Nephron progenitor cell (in vitro differentiated cells): ENCODE results near the gene GFRA1.

Experiments
- DNase-seq: peaks from one replicate; pipeline ENCODE4 v3.0.0; 2021
- H3K27ac Mint-ChIP-seq: 2 replicates; pipeline ENCODE4 v1.8.0; 2021; ENCODE audit warnings: mild to moderate bottlenecking, moderate library complexity, mixed read lengths
- H3K27me3 Mint-ChIP-seq: 2 replicates; pipeline ENCODE4 v1.8.0; 2021; ENCODE audit warnings: mild to moderate bottlenecking, low read depth, mixed read lengths; ENCODE audit not compliant: poor library complexity
- H3K36me3 Mint-ChIP-seq: 2 replicates; pipeline ENCODE4 v1.8.0; 2021; ENCODE audit warnings: low read depth, mixed read lengths
- H3K4me1 Mint-ChIP-seq: 2 replicates; pipeline ENCODE4 v1.8.0; 2021; ENCODE audit warnings: mixed read lengths
- H3K4me3 Mint-ChIP-seq: 2 replicates; pipeline ENCODE4 v1.8.0; 2021; ENCODE audit warnings: mild to moderate bottlenecking, moderate library complexity, mixed read lengths
- H3K9me3 Mint-ChIP-seq: 2 replicates; pipeline ENCODE4 v1.8.0; 2021; ENCODE audit warnings: mild to moderate bottlenecking, moderate library complexity, mixed read lengths
- CTCF ChIP-seq: fragments of 200-600 bp; sonication (generic); IDR thresholded peaks from 2 replicates; pipeline ENCODE4 v1.5.0; 2021; ENCODE audit warnings: antibody characterized with exemption

Gene GFRA1

DNA sequence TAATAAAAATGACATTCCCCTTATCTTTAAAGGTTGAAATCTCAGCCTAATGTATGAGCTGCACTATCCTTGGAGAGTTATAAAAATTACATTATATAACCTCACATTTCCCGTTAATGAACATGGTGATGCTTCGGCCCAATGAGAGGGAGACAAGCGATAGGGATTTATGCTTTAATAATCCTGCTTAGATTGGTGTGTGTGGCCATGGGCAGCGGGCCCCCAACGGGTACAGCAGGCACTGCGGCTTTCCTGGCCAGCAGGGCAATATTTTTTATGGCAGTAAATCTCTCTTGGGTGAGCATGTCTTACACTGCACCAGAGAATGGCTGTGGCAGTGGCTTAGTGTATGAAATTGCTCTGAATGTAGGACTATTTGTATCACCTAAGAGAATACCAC is 246.3 kb downstream of the GFRA1 start:
- Mint-ChIP-seq H3K4me1 (peaks cover 5% of the 10 kb centered on the region), H3K9me3 (no peaks in the 10 kb centered on the region), H3K4me3 (no peak overlapping the region), H3K27ac (no peak overlapping the region), H3K27me3 (peaks cover 14% of the 10 kb centered on the region), H3K36me3 (no peaks in the 10 kb centered on the region)
- DNase-seq, result no peak
- no peak for TF ChIP-seq CTCF

GRCh38 chr10:116026315-116026714 is 246.7 kb downstream of the GFRA1 start:
- peaks cover 14% of the 10 kb centered on the region for H3K27me3 Mint-ChIP-seq

GRCh38 chr10:116024271-116024878 is 248.6 kb downstream of the GFRA1 start:
- TF ChIP-seq CTCF, result no peak
- no peak overlapping the region for H3K27ac Mint-ChIP-seq
- peaks cover 19% of the 10 kb centered on the region for H3K27me3 Mint-ChIP-seq
- no peak for DNase-seq
- H3K4me3 Mint-ChIP-seq, result no peak overlapping the region
- peaks cover 14% of the 10 kb centered on the region for H3K9me3 Mint-ChIP-seq
- peaks cover 5% of the 10 kb centered on the region for H3K4me1 Mint-ChIP-seq
- H3K36me3 Mint-ChIP-seq, result peaks cover 10% of the 10 kb centered on the region

More at GRCh38 chr10:116026315-116026714, 246.7 kb downstream of the GFRA1 start:
- no peak for TF ChIP-seq CTCF
- H3K36me3 Mint-ChIP-seq, result peaks cover under 1% of the 10 kb centered on the region
- H3K9me3 Mint-ChIP-seq, result peaks cover 3% of the 10 kb centered on the region
- H3K4me3 Mint-ChIP-seq, result no peak overlapping the region
- H3K27ac Mint-ChIP-seq, result no peak overlapping the region
- H3K4me1 Mint-ChIP-seq, result peaks cover 5% of the 10 kb centered on the region
- no peak for DNase-seq

DNA sequence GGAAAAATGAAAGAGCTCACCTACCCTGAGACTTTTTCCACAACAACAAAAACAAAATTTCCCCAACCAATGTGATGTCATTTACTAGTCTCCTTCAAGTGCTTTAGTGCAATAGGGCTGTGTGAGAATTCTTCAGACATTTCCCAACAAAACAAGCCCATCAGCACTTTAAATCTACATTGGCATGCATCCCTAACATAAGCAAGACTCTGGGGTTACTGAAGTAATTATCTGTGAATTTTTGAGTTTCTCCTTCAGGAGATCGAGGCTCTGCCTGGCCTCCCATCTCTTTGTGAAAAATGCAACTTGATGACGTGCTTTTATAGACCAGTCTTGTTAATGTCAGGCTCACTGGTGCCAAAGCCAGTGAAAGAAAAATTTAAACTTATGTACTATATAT is 255.6 kb downstream of the GFRA1 start:
- H3K4me3 Mint-ChIP-seq, result no peak overlapping the region
- H3K4me1 Mint-ChIP-seq, result peaks cover 46% of the 10 kb centered on the region
- H3K27ac Mint-ChIP-seq, result no peak overlapping the region
- no peak for TF ChIP-seq CTCF
- DNase-seq, result no peak
- peaks cover 9% of the 10 kb centered on the region for H3K27me3 Mint-ChIP-seq
- peaks cover 29% of the 10 kb centered on the region for H3K9me3 Mint-ChIP-seq
- peaks cover 21% of the 10 kb centered on the region for H3K36me3 Mint-ChIP-seq

- no peak for TF ChIP-seq CTCF
- no peak for DNase-seq
- Mint-ChIP-seq H3K27me3 (peaks cover 9% of the 10 kb centered on the region), H3K9me3 (peaks cover 20% of the 10 kb centered on the region), H3K36me3 (peaks cover 15% of the 10 kb centered on the region), H3K27ac (no peak overlapping the region), H3K4me1 (peaks cover 46% of the 10 kb centered on the region), H3K4me3 (no peak overlapping the region)
Measured at GRCh38 chr10:116015583-116016333, 257.2 kb downstream of the GFRA1 start.
